Keratinocyte (primary cell): Measurements from ENCODE around the gene SSH2.

Source experiments
- CTCF ChIP-seq, 3 experiments: IDR thresholded peaks in 1 of 3; conservative IDR thresholded peaks in 1 of 3; optimal IDR thresholded peaks in 1 of 3; 2 replicates in 2 of 3; 3 replicates in 1 of 3; pipeline versions ENCODE3 to v1.5.1; 2011; ENCODE audit warnings: low read length in 3 of 3, mild to moderate bottlenecking in 3 of 3, moderate library complexity in 2 of 3, control low read depth in 1 of 3, inconsistent platforms in 1 of 3; ENCODE audit not compliant: insufficient read depth in 2 of 3; ENCODE audit errors: extremely low read depth in 1 of 3
- EZH2 ChIP-seq: IDR thresholded peaks from one replicate; pipeline ENCODE4 v1.6.1; 2012; ENCODE audit warnings: inconsistent platforms, mild to moderate bottlenecking, low read length, moderate library complexity

- TF ChIP-seq CTCF (optimal IDR thresholded peaks at IDR 0.05 in 1 of 3, IDR thresholded peaks at IDR 0.05 in 1 of 3, conservative IDR thresholded peaks at IDR 0.05 in 1 of 3; ENCODE audit: extremely low read depth in 1 of 3, insufficient read depth in 2 of 3, low read length in 3 of 3) = no peak
- no peak for TF ChIP-seq EZH2
Measured at GRCh38 chr17:29744121-29744520, 185.9 kb downstream of the SSH2 start.
